Transverse colon (tissue), 4 donors: ENCODE measurements around the gene PDE9A.

Experiments used
- POLR2A ChIP-seq: fragments of 450-650 bp; IDR thresholded peaks from one replicate; pipeline ENCODE4 v1.6.1; 2016; ENCODE audit warnings: antibody characterized with exemption, mild to moderate bottlenecking, moderate library complexity
- POLR2AphosphoS5 ChIP-seq, 3 donors: sonication (generic); formaldehyde crosslinking; IDR thresholded peaks; one replicate each; pipeline ENCODE4 v1.6.1; 2016; ENCODE audit warnings: antibody characterized with exemption in 3 of 3
- TF ChIP-seq, protein P1 (sequence below), 5 experiments: fragments of 200-600 bp in 3 of 5; fragments of 450-650 bp in 2 of 5; sonication (generic) in 3 of 5; IDR thresholded peaks; 1 replicate in 2 of 5; 2 replicates in 3 of 5; pipeline ENCODE4 v1.5.1; 2016 to 2017; ENCODE audit warnings: antibody characterized with exemption in 5 of 5, inconsistent platforms in 3 of 5, mild to moderate bottlenecking in 2 of 5, moderate library complexity in 1 of 5

GRCh38 chr21:42751866-42752265, 98.4 kb downstream of the PDE9A start:
- TF ChIP-seq, protein P1, sequence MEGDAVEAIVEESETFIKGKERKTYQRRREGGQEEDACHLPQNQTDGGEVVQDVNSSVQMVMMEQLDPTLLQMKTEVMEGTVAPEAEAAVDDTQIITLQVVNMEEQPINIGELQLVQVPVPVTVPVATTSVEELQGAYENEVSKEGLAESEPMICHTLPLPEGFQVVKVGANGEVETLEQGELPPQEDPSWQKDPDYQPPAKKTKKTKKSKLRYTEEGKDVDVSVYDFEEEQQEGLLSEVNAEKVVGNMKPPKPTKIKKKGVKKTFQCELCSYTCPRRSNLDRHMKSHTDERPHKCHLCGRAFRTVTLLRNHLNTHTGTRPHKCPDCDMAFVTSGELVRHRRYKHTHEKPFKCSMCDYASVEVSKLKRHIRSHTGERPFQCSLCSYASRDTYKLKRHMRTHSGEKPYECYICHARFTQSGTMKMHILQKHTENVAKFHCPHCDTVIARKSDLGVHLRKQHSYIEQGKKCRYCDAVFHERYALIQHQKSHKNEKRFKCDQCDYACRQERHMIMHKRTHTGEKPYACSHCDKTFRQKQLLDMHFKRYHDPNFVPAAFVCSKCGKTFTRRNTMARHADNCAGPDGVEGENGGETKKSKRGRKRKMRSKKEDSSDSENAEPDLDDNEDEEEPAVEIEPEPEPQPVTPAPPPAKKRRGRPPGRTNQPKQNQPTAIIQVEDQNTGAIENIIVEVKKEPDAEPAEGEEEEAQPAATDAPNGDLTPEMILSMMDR (IDR thresholded peaks at IDR 0.05), result no peak
- TF ChIP-seq POLR2AphosphoS5 (IDR thresholded peaks at IDR 0.05) (no peak), POLR2A (no peak)
